Activated CD4-positive, CD25-positive, alpha-beta regulatory T cell (primary cell): ENCODE measurements around the gene TMPRSS11B.
"Not testable (repeated sequence)": the region's sequence is repeated elsewhere in the genome, so short reads cannot be mapped to it uniquely, and the experiment has no call there.

ENCODE experiments used
- DNase-seq, 4 experiments: peaks; one replicate each; lab custom pipeline; 2025; lab: John Stamatoyannopoulos, UW

The TMPRSS11B gene, protein sequence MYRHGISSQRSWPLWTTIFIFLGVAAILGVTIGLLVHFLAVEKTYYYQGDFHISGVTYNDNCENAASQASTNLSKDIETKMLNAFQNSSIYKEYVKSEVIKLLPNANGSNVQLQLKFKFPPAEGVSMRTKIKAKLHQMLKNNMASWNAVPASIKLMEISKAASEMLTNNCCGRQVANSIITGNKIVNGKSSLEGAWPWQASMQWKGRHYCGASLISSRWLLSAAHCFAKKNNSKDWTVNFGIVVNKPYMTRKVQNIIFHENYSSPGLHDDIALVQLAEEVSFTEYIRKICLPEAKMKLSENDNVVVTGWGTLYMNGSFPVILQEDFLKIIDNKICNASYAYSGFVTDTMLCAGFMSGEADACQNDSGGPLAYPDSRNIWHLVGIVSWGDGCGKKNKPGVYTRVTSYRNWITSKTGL

DNA sequence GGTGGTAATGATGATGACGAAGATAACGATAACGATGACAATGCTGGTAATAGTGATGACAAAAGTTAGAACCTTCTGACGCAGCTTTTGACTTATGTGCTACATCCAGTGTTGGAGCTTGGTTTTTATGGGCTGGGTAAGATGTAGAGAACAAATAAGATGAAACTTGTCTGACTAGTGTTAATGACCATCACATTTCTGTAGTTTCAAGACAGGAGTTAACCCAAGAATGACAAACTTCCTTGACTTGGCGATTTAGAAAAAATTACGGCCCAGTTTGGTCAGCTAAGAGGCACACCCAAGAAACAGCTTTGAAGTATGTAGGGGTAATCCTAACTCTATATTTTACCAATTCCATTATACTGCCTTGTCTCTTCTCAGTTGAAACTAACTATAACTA lies at the start of gene TMPRSS11B:
TSS of gene TMPRSS11B (minus strand) at position 101 of the 400 bp plus-strand sequence. CDS start 136 bp downstream, outside the sequence.
- DNase-seq, result no peak

DNA sequence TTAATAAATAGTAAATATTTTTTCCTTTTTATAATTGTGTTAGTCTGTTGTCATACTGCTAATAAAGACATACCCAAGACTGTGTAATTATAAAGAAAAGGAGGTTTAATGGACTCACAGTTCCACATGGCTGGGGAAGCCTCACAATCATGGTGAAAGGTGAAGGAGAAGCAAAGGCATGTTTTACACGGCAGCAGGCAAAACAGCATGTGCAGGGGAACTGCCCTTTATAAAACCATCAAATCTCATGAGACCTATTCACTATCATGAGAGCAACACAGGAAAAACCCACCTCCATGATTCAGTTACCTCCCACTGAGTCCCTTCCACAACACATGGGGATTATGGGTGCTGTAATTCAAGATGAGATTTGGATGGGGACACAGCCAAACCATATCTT lies 45.8 kb upstream of the TMPRSS11B start:
- no peak for DNase-seq

- DNase-seq, result no peak
These were observed 42.9 kb upstream of the TMPRSS11B start for GRCh38 chr4:68288393-68288740.

GRCh38 chr4:68287704-68288392 lies 42.4 kb upstream of the TMPRSS11B start:
- no peak for DNase-seq

GRCh38 chr4:68283714-68284113 lies 38.2 kb upstream of the TMPRSS11B start:
- no peak for DNase-seq

DNA sequence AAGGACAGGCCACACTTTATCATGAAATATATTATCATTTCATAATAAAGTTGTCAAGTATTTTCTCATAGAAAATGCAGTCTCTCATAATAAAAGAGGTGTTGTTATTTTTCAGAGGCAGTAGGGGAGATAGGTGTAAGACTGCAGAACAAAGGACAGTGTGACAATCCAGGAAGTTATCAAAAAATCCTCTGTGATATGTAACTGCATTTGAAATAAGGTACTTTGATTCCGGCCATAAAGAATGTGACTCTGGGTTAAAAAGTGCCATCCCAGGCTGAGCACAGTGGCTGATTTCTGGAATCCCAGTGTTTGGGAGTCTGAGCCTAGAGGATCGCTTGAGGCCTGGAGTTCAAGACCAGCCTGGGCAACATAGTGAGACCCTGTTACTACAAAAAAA lies 37.6 kb upstream of the TMPRSS11B start:
- DNase-seq, result no peak

- DNase-seq, result not testable (repeated sequence)
These were observed 36.6 kb upstream of the TMPRSS11B start for GRCh38 chr4:68281796-68282740.

GRCh38 chr4:68278029-68278428 lies 32.5 kb upstream of the TMPRSS11B start:
- DNase-seq, result no peak

- DNase-seq, result no peak
These were observed 32.1 kb upstream of the TMPRSS11B start for GRCh38 chr4:68277627-68278026.

DNA sequence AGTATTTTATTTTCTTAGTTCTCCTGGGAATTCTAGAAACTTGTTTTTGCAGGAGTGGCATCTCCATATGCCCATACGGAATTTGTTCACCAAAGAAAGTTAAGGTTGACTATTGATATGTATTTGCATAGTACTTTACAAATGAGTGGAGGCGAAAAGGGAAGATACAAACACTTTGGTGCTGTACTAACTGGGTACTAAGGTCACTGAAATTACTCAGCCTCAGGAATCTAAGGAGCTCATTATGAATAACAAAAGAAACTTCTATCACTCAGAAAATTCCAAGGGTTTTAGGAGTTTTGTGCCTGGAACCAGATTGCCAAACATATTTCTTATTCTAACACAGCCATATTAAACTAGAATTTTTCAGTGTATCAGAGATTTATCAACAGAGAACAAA lies 27.4 kb upstream of the TMPRSS11B start:
- no peak for DNase-seq

DNA sequence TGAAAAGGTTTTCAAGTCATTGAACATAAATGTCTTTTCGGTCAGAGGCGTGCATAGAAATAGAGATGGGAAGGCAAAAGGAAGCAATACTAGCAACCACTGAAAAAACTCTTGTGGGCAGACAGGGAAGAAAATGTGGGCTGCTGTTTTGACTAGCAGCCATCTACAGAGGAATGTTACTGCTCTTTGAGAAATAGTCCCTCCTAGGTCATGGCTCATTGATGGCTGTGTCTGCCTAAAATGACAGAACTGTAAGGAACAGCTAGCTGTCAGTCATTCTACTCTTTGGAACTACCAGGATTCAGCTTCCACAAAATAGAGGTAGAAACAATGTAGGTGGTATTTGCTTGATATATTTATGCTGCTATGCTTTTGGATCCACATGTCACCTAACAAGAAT lies 26.9 kb upstream of the TMPRSS11B start:
- no peak for DNase-seq

- DNase-seq, result no peak
These were observed 26.4 kb upstream of the TMPRSS11B start for GRCh38 chr4:68271851-68272357.

DNA sequence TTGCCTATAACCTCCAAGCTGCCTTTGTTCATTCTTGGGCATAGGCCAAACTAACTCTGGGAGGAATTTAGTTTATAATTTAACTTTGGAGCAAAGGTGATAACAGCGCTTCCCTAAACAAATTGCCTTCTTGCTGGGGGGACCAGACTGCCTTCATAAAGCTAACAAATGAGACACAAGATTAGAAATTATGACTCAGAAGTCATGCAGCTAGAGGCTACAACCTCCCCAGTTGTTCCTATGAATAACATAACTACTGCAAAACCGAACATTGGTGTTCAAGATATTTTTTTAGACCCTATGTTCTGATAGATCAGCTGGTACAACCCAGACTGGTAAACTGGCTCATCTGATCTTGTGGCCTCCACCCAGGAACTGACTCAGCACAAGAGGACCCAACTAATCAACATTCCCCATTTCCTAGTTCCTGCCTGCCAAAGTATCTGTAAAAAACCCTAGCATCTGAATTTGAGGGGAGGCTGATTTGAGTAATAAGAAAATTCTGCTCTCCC lies 22.0 kb upstream of the TMPRSS11B start:
- no peak for DNase-seq

DNA sequence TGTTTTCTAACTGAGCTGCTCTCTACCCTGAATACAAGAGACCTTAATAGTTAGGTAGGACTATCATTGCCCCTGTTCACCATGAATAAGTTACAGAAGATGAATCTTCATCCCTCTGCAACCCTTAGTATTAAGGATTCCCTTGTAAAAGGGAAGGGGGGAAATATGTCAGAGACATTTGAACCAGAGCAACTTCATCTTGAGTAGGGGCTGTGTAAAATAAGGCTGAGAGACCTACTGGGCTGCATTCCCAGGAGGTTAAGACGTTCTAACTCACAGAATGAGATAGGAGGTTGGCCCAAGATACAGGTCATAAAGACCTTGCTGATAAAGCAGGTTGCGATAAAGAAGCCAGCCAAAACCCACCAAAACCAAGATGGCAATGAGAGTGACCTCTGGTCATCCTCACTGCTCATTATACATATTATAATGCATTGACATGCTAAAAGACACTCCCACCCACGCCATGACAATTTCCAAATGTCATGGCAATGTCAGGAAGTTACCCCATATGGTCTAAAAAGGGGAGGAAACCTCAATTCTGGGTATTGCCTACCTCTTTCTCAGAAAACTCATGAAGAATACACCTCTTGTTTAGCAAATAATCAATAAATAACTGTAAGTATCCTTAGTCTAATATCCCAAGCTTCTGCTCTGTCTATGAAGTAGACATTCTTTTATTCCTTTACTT lies 19.5 kb upstream of the TMPRSS11B start:
- no peak for DNase-seq

DNA sequence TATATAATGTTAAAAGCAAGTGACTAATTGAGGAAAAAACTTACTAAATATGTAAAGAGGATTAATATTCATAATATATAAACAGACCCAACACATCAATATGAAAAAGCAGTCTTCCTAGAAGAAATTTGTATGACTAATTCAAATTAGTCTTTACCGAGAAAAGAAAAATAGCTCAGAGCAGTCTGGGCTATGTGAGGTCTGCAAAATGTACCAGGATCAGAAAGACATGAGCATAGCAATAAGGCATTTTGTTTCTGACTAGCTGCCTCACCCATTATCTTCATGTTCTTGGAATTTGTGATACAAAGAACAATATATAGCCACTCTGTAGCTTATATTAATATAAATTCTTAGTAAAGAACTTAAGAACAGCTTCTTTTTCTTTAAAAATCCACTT lies 13.7 kb upstream of the TMPRSS11B start:
- DNase-seq, result no peak

DNA sequence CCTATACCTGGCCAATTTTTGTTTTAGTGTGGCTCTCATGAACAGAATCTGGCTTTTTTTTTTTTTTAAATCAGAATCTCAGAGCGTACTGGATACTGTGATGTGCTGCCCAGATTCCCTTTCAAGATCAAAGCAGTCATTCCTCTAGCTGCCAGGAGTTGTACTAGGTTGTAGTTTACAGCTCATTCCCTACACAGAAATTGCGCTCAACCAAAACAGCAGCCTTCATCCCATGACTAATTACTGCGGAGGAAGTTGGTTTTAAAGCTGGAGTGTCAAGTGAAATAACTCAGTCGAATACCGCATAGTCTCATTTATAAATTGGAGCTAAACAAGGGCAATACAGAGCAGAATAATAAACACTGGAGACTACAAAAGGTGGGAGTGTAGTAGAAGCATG lies 12.2 kb upstream of the TMPRSS11B start:
- no peak for DNase-seq

- DNase-seq, result no peak
These were observed 10.8 kb upstream of the TMPRSS11B start for GRCh38 chr4:68256284-68256683.

- no peak for DNase-seq
These were observed 4.8 kb upstream of the TMPRSS11B start for GRCh38 chr4:68250151-68250930.

- DNase-seq, result no peak
These were observed 3.9 kb upstream of the TMPRSS11B start for GRCh38 chr4:68249434-68249833.

DNA sequence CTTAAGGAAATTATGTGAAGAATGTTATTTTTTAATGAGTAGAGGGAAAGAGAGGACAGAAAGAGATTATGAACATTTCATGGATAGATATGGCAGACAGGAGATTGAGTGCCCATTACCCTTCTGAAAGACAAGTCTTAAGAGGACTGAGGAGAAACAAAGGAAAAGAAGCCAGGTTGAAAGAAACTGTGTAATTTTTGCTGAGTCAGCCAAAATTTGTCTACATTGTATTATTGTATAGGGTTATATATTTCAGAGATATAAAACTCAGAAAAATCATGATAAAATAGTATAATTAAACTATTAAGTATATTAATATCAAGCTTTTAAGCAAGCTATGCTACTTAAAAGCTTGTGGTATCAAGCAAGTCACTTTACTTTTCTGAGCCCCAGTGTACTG lies 4.9 kb downstream of the TMPRSS11B start:
- no peak for DNase-seq

- DNase-seq, result no peak
These were observed 16.9 kb downstream of the TMPRSS11B start for GRCh38 chr4:68228568-68228967.
